Caco-2 (cell line): ENCODE results near the gene ACE. TPM values are rescaled to one million over a fixed set of nuclear protein-coding genes. Genes with fewer than 3 reads are reported as not detected.
"Not testable (repeated sequence)": the region's sequence is repeated elsewhere in the genome, so short reads cannot be mapped to it uniquely, and the experiment has no call there.

Source experiments
- BruUV-seq: library from RNA; stranded (reverse); fragments of 400-500 nt; replicated peaks from 2 replicates; lab custom pipeline; 2021; lab: Mats Ljungman, UMichigan
- CTCF ChIA-PET: fragments of 300-600 bp; sonication (Branson Sonifier 250); formaldehyde crosslinking; loops from one replicate; lab custom pipeline; 2022; ENCODE audit warnings: antibody characterized with exemption; lab: Charles Lee
- POLR2A ChIA-PET: fragments of 300-600 bp; sonication (Branson Sonifier 250); formaldehyde crosslinking; loops from one replicate; lab custom pipeline; 2022; ENCODE audit warnings: antibody characterized with exemption; lab: Charles Lee
- DNase-seq, 2 experiments: peaks; one replicate each; pipeline versions ENCODE4 v3.0.0 to v3.0.0-alpha.2; 2020 to 2022
- H3K27me3 ChIP-seq: replicated peaks from 2 replicates; pipeline ENCODE4 v1.6.0; 2011; ENCODE audit warnings: low read length; ENCODE audit not compliant: control insufficient read depth, insufficient read depth
- H3K36me3 ChIP-seq: 2 replicates; pipeline ENCODE4 v1.5.1; 2011; ENCODE audit warnings: low read length; ENCODE audit not compliant: control insufficient read depth, insufficient read depth
- H3K4me1 ChIP-seq: fragments of 250-450 bp; sonication (Bioruptor Pico); 2 replicates; pipeline ENCODE4 v1.5.1; 2020; ENCODE audit warnings: mild to moderate bottlenecking
- H3K4me3 ChIP-seq: 2 replicates; pipeline ENCODE4 v1.5.1; 2011; ENCODE audit warnings: low read depth, mild to moderate bottlenecking, control low read depth, low read length
- H3K9me3 ChIP-seq: fragments of 250-450 bp; sonication (Bioruptor Pico); 2 replicates; pipeline ENCODE4 v1.5.1; 2020; ENCODE audit warnings: mild to moderate bottlenecking, moderate library complexity
- H3K27ac Mint-ChIP-seq: one replicate; pipeline ENCODE4 v1.8.0; 2022; ENCODE audit warnings: mixed read lengths; ENCODE audit not compliant: unreplicated experiment
- H3K27me3 Mint-ChIP-seq: one replicate; pipeline ENCODE4 v1.8.0; 2022; ENCODE audit warnings: mixed read lengths; ENCODE audit not compliant: insufficient read depth, unreplicated experiment
- H3K36me3 Mint-ChIP-seq: one replicate; pipeline ENCODE4 v1.8.0; 2022; ENCODE audit warnings: mild to moderate bottlenecking, mixed read lengths; ENCODE audit not compliant: insufficient read depth, unreplicated experiment
- H3K4me1 Mint-ChIP-seq: one replicate; pipeline ENCODE4 v1.8.0; 2022; ENCODE audit warnings: low read depth, mixed read lengths; ENCODE audit not compliant: unreplicated experiment
- H3K4me3 Mint-ChIP-seq: one replicate; pipeline ENCODE4 v1.8.0; 2022; ENCODE audit warnings: mild to moderate bottlenecking, moderate library complexity, mixed read lengths; ENCODE audit not compliant: unreplicated experiment
- H3K9me3 Mint-ChIP-seq: one replicate; pipeline ENCODE4 v1.8.0; 2022; ENCODE audit warnings: mixed read lengths; ENCODE audit not compliant: unreplicated experiment
- intact Hi-C: fragments of 100-400 bp; cut with micrococcal nuclease; formaldehyde crosslinking; loops from one replicate; pipeline ENCODE4 v1.10.0; 2022; ENCODE audit not compliant: unreplicated experiment
- total RNA-seq: library from RNA; stranded (reverse); gene quantifications from 2 replicates; pipeline ENCODE4 v1.2.3, GENCODE V29; 2022
- TF ChIP-seq, protein P1 (sequence below), 2 experiments: fragments of 200-600 bp in 1 of 2; IDR thresholded peaks; 1 replicate in 1 of 2; 2 replicates in 1 of 2; pipeline versions ENCODE4 v1.5.1 to v1.8.0; 2011 to 2022; ENCODE audit warnings: antibody characterized with exemption in 1 of 2, control low read depth in 1 of 2, inconsistent platforms in 1 of 2, low read depth in 1 of 2, low read length in 1 of 2, mild to moderate bottlenecking in 1 of 2, moderate library complexity in 1 of 2; ENCODE audit not compliant: insufficient read depth in 1 of 2, severe bottlenecking in 1 of 2, unreplicated experiment in 1 of 2

Gene ACE
- total RNA-seq, 1 experiment from 2014 or later: 3.4 TPM

- intact Hi-C loops: no loop called here
- BruUV-seq: no TSS peak
- POLR2A ChIA-PET: no interaction called here
- Mint-ChIP-seq H3K4me3 (no peak overlapping the region), H3K27ac (no peak overlapping the region), H3K4me1 (peaks cover 5% of the 10 kb centered on the region), H3K36me3 (no peaks in the 10 kb centered on the region), H3K27me3 (peaks cover 5% of the 10 kb centered on the region), H3K9me3 (no peaks in the 10 kb centered on the region)
- no peak for DNase-seq
- Histone ChIP-seq H3K4me3 (no peak overlapping the region), H3K36me3 (no peaks in the 10 kb centered on the region), H3K9me3 (no peaks in the 10 kb centered on the region), H3K4me1 (peaks cover 5% of the 10 kb centered on the region; the same call in 1 of the 2 replicates), H3K27me3 (no peaks in the 10 kb centered on the region)
- CTCF ChIA-PET: interaction anchor here (0.6 to 1.0 kb wide), 3 partner anchors 12 to 152 kb away, joined by 3 to 5 read pairs (median 4); no protein-coding TSS in a partner anchor
- TF ChIP-seq, protein P1, sequence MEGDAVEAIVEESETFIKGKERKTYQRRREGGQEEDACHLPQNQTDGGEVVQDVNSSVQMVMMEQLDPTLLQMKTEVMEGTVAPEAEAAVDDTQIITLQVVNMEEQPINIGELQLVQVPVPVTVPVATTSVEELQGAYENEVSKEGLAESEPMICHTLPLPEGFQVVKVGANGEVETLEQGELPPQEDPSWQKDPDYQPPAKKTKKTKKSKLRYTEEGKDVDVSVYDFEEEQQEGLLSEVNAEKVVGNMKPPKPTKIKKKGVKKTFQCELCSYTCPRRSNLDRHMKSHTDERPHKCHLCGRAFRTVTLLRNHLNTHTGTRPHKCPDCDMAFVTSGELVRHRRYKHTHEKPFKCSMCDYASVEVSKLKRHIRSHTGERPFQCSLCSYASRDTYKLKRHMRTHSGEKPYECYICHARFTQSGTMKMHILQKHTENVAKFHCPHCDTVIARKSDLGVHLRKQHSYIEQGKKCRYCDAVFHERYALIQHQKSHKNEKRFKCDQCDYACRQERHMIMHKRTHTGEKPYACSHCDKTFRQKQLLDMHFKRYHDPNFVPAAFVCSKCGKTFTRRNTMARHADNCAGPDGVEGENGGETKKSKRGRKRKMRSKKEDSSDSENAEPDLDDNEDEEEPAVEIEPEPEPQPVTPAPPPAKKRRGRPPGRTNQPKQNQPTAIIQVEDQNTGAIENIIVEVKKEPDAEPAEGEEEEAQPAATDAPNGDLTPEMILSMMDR (IDR thresholded peaks at IDR 0.05; ENCODE audit: insufficient read depth in 1 of 2, low read depth in 1 of 2, low read length in 1 of 2, severe bottlenecking in 1 of 2, unreplicated experiment in 1 of 2): no peak
Measured at GRCh38 chr17:63460018-63460417, 16.8 kb upstream of the ACE start.

- TF ChIP-seq, protein P1 (IDR thresholded peaks at IDR 0.05; ENCODE audit: insufficient read depth in 1 of 2, low read depth in 1 of 2, low read length in 1 of 2, severe bottlenecking in 1 of 2, unreplicated experiment in 1 of 2): no peak
- ChIA-PET CTCF (no interaction called here), POLR2A (no interaction called here)
- peaks cover 5% of the 10 kb centered on the region for H3K4me1 Mint-ChIP-seq
- H3K4me3 ChIP-seq: no peak overlapping the region
- H3K9me3 ChIP-seq: no peaks in the 10 kb centered on the region; the same call in 1 of the 2 replicates
- H3K27me3 Mint-ChIP-seq: peaks cover 8% of the 10 kb centered on the region
- H3K4me3 Mint-ChIP-seq: no peak overlapping the region
- H3K9me3 Mint-ChIP-seq: no peaks in the 10 kb centered on the region
- BruUV-seq: no TSS peak
- no peak for DNase-seq
- intact Hi-C loops: no loop called here
- no peaks in the 10 kb centered on the region for H3K27me3 ChIP-seq
- no peaks in the 10 kb centered on the region for H3K36me3 ChIP-seq
- H3K4me1 ChIP-seq: peaks cover 5% of the 10 kb centered on the region; the same call in 1 of the 2 replicates
- no peaks in the 10 kb centered on the region for H3K36me3 Mint-ChIP-seq
- H3K27ac Mint-ChIP-seq: no peak overlapping the region
Measured at GRCh38 chr17:63463771-63464170, 13.1 kb upstream of the ACE start.

GRCh38 chr17:63464691-63465236 is 12.1 kb upstream of the ACE start:
- H3K4me3 ChIP-seq: no peak overlapping the region
- intact Hi-C loops: no loop called here
- no peaks in the 10 kb centered on the region for H3K27me3 ChIP-seq
- CTCF ChIA-PET: no interaction called here
- peaks cover 8% of the 10 kb centered on the region for H3K27me3 Mint-ChIP-seq
- no peak overlapping the region for H3K27ac Mint-ChIP-seq
- POLR2A ChIA-PET: no interaction called here
- no peak for DNase-seq
- H3K36me3 Mint-ChIP-seq: no peaks in the 10 kb centered on the region
- no peaks in the 10 kb centered on the region for H3K9me3 Mint-ChIP-seq
- no peak overlapping the region for H3K4me3 Mint-ChIP-seq
- no TSS peak for BruUV-seq
- H3K4me1 ChIP-seq: peaks cover 5% of the 10 kb centered on the region; the same call in 1 of the 2 replicates
- no peaks in the 10 kb centered on the region; the same call in 1 of the 2 replicates for H3K9me3 ChIP-seq
- H3K4me1 Mint-ChIP-seq: peaks cover 4% of the 10 kb centered on the region
- no peaks in the 10 kb centered on the region for H3K36me3 ChIP-seq
- TF ChIP-seq, protein P1 (IDR thresholded peaks at IDR 0.05; ENCODE audit: insufficient read depth in 1 of 2, low read depth in 1 of 2, low read length in 1 of 2, severe bottlenecking in 1 of 2, unreplicated experiment in 1 of 2): no peak

DNA sequence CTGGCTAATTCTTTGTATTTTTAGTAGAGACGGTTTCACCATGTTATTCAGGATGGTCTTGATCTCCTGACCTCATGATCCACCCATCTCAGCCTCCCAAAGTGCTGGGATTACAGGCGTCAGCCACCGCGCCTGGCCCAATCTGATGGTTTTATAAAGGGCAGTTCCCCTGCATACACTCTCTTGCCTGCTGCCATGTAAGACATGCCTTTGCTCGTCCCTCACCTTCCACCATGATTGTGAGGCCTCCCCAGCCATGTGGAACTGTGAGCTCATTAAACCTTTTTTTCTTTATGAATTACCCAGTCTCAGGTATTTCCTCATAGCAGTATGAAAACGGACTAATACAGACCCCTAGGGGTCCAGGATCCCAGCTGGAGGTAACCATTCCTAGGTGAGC is 8.8 kb upstream of the ACE start:
- intact Hi-C loops, H3K4me1 Mint-ChIP-seq, H3K4me3 Mint-ChIP-seq, CTCF ChIA-PET, H3K4me3 ChIP-seq, H3K4me1 ChIP-seq, H3K27me3 ChIP-seq, BruUV-seq, H3K36me3 ChIP-seq, H3K27ac Mint-ChIP-seq, H3K9me3 ChIP-seq, DNase-seq, POLR2A ChIA-PET, H3K9me3 Mint-ChIP-seq, H3K36me3 Mint-ChIP-seq: not testable (repeated sequence)
- peaks cover 17% of the 10 kb centered on the region for H3K27me3 Mint-ChIP-seq
